ENCODE data around the gene SPEF2. TPM values are rescaled to one million over a fixed set of nuclear protein-coding genes. Genes with fewer than 3 reads are reported as not detected.

Gene SPEF2
- polyA plus RNA-seq, 1 donor from 2014 or later: 18.5 TPM

DNA sequence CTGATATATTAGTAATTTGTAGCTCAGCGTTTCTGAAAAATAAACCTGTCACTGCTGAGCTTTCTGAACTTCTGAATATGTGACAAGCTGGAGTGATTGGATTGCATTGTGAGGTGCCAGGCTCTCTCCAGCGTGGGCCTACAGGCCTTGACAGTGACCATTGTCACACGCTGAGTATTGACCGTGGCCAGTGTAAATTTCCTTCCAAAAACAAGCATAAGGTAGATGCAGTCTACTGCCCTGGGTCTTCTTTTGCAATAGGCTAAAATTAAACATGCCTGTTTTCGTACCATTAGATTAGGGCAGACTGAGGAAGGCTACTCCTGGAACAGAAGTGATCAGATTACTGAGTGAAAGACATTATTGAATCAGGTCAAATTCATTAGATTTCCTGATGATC is 60.2 kb downstream of the SPEF2 start:
- Histone ChIP-seq H3K4me2 (ENCODE audit: low read length) (no peak overlapping the region), H3K36me3 (ENCODE audit: insufficient read depth, low read length) (no peaks in the 10 kb centered on the region), H2AFZ (ENCODE audit: low read depth, low read length) (no peak overlapping the region), H3K79me2 (replicated peaks; ENCODE audit: insufficient read depth, low read length) (no peaks in the 10 kb centered on the region), H3K4me3 (ENCODE audit: low read length) (no peak overlapping the region), H3K27ac (ENCODE audit: low read length) (no peak overlapping the region), H3F3A (ENCODE audit: insufficient read depth, low read length, poor library complexity, severe bottlenecking) (no peaks in the 10 kb centered on the region), H3K9me3 (ENCODE audit: low read length) (no peaks in the 10 kb centered on the region), H4K20me1 (ENCODE audit: insufficient read depth) (no peaks in the 10 kb centered on the region), H3K9ac (ENCODE audit: low read length) (no peak overlapping the region), H3K9me2 (ENCODE audit: insufficient read depth, low read length) (no peaks in the 10 kb centered on the region), H3K27me3 (ENCODE audit: insufficient read depth, low read depth, low read length) (no peaks in the 10 kb centered on the region)
- TF ChIP-seq TAF1 (IDR thresholded peaks at IDR 0.05; ENCODE audit: low read depth) (no peak), SMC3 (conservative IDR thresholded peaks at IDR 0.05; ENCODE audit: poor library complexity) (no peak), MXI1 (conservative IDR thresholded peaks at IDR 0.05; ENCODE audit: poor library complexity, severe bottlenecking) (no peak), POLR2AphosphoS5 (IDR thresholded peaks at IDR 0.05) (no peak), RAD21 (conservative IDR thresholded peaks at IDR 0.05) (no peak), EZH2 (IDR thresholded peaks at IDR 0.05; ENCODE audit: borderline replicate concordance, insufficient read depth, low read length, poor library complexity, severe bottlenecking) (no peak), EP300 (conservative IDR thresholded peaks at IDR 0.05; ENCODE audit: poor library complexity, severe bottlenecking) (no peak)
- TF ChIP-seq, protein P1, sequence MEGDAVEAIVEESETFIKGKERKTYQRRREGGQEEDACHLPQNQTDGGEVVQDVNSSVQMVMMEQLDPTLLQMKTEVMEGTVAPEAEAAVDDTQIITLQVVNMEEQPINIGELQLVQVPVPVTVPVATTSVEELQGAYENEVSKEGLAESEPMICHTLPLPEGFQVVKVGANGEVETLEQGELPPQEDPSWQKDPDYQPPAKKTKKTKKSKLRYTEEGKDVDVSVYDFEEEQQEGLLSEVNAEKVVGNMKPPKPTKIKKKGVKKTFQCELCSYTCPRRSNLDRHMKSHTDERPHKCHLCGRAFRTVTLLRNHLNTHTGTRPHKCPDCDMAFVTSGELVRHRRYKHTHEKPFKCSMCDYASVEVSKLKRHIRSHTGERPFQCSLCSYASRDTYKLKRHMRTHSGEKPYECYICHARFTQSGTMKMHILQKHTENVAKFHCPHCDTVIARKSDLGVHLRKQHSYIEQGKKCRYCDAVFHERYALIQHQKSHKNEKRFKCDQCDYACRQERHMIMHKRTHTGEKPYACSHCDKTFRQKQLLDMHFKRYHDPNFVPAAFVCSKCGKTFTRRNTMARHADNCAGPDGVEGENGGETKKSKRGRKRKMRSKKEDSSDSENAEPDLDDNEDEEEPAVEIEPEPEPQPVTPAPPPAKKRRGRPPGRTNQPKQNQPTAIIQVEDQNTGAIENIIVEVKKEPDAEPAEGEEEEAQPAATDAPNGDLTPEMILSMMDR (IDR thresholded peaks at IDR 0.05; ENCODE audit: poor library complexity, severe bottlenecking): no peak
- TF ChIP-seq, protein P2, sequence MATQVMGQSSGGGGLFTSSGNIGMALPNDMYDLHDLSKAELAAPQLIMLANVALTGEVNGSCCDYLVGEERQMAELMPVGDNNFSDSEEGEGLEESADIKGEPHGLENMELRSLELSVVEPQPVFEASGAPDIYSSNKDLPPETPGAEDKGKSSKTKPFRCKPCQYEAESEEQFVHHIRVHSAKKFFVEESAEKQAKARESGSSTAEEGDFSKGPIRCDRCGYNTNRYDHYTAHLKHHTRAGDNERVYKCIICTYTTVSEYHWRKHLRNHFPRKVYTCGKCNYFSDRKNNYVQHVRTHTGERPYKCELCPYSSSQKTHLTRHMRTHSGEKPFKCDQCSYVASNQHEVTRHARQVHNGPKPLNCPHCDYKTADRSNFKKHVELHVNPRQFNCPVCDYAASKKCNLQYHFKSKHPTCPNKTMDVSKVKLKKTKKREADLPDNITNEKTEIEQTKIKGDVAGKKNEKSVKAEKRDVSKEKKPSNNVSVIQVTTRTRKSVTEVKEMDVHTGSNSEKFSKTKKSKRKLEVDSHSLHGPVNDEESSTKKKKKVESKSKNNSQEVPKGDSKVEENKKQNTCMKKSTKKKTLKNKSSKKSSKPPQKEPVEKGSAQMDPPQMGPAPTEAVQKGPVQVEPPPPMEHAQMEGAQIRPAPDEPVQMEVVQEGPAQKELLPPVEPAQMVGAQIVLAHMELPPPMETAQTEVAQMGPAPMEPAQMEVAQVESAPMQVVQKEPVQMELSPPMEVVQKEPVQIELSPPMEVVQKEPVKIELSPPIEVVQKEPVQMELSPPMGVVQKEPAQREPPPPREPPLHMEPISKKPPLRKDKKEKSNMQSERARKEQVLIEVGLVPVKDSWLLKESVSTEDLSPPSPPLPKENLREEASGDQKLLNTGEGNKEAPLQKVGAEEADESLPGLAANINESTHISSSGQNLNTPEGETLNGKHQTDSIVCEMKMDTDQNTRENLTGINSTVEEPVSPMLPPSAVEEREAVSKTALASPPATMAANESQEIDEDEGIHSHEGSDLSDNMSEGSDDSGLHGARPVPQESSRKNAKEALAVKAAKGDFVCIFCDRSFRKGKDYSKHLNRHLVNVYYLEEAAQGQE (IDR thresholded peaks at IDR 0.05; ENCODE audit: borderline replicate concordance): no peak

- Histone ChIP-seq H3K4me3 (ENCODE audit: low read length) (no peak overlapping the region), H3K79me2 (replicated peaks; ENCODE audit: insufficient read depth, low read length) (no peaks in the 10 kb centered on the region), H3K27me3 (ENCODE audit: insufficient read depth, low read depth, low read length) (no peaks in the 10 kb centered on the region), H2AFZ (ENCODE audit: low read depth, low read length) (no peak overlapping the region), H3K36me3 (ENCODE audit: insufficient read depth, low read length) (no peaks in the 10 kb centered on the region), H3K9ac (ENCODE audit: low read length) (no peak overlapping the region), H3K27ac (ENCODE audit: low read length) (no peak overlapping the region), H3K9me3 (ENCODE audit: low read length) (no peaks in the 10 kb centered on the region), H4K20me1 (ENCODE audit: insufficient read depth) (no peaks in the 10 kb centered on the region), H3K9me2 (ENCODE audit: insufficient read depth, low read length) (no peaks in the 10 kb centered on the region), H3K4me2 (ENCODE audit: low read length) (no peak overlapping the region), H3F3A (ENCODE audit: insufficient read depth, low read length, poor library complexity, severe bottlenecking) (no peaks in the 10 kb centered on the region)
- TF ChIP-seq EZH2 (IDR thresholded peaks at IDR 0.05; ENCODE audit: borderline replicate concordance, insufficient read depth, low read length, poor library complexity, severe bottlenecking): no peak
Observed at GRCh38 chr5:35678661-35679060, 61.0 kb downstream of the SPEF2 start.

GRCh38 chr5:35679357-35679756 is 61.7 kb downstream of the SPEF2 start:
- no peaks in the 10 kb centered on the region for H3K27me3 ChIP-seq (ENCODE audit: insufficient read depth, low read depth, low read length)
- no peak overlapping the region for H3K4me3 ChIP-seq (ENCODE audit: low read length)

More at GRCh38 chr5:35679357-35679756, 61.7 kb downstream of the SPEF2 start:
- Histone ChIP-seq H3K9me2 (ENCODE audit: insufficient read depth, low read length) (no peaks in the 10 kb centered on the region), H3K4me2 (ENCODE audit: low read length) (no peak overlapping the region), H3K9ac (ENCODE audit: low read length) (no peak overlapping the region), H3K27ac (ENCODE audit: low read length) (no peak overlapping the region), H3K79me2 (replicated peaks; ENCODE audit: insufficient read depth, low read length) (no peaks in the 10 kb centered on the region), H3K36me3 (ENCODE audit: insufficient read depth, low read length) (no peaks in the 10 kb centered on the region), H4K20me1 (ENCODE audit: insufficient read depth) (no peaks in the 10 kb centered on the region), H3F3A (ENCODE audit: insufficient read depth, low read length, poor library complexity, severe bottlenecking) (no peaks in the 10 kb centered on the region), H3K9me3 (ENCODE audit: low read length) (no peaks in the 10 kb centered on the region), H2AFZ (ENCODE audit: low read depth, low read length) (no peak overlapping the region)
- TF ChIP-seq RAD21 (conservative IDR thresholded peaks at IDR 0.05): no peak
- TF ChIP-seq, protein P2 (IDR thresholded peaks at IDR 0.05; ENCODE audit: borderline replicate concordance): no peak
- TF ChIP-seq EZH2 (IDR thresholded peaks at IDR 0.05; ENCODE audit: borderline replicate concordance, insufficient read depth, low read length, poor library complexity, severe bottlenecking): no peak
- no peak for TF ChIP-seq SMC3 (conservative IDR thresholded peaks at IDR 0.05; ENCODE audit: poor library complexity)
- no peak for TF ChIP-seq MXI1 (conservative IDR thresholded peaks at IDR 0.05; ENCODE audit: poor library complexity, severe bottlenecking)
- TF ChIP-seq POLR2AphosphoS5 (IDR thresholded peaks at IDR 0.05): no peak
- no peak for TF ChIP-seq TAF1 (IDR thresholded peaks at IDR 0.05; ENCODE audit: low read depth)

Data from neural cell (in vitro differentiated cells).